Astrocyte (in vitro differentiated cells and primary cell): ENCODE measurements around the gene DNAH9. TPM values are rescaled to one million over a fixed set of nuclear protein-coding genes. Genes with fewer than 3 reads are reported as not detected.

Source experiments
- DNase-seq: peaks from one replicate; pipeline ENCODE4 v3.0.0-alpha.2; 2010; ENCODE audit warnings: low read depth
- FAIRE-seq: peaks from 2 replicates; lab custom pipeline; 2011; peaks lifted over from hg19 to GRCh38; lab: Jason Lieb, UNC
- H2AFZ ChIP-seq: 2 replicates; pipeline ENCODE4 v1.6.0; 2012; ENCODE audit warnings: low read depth, low read length, inconsistent platforms
- H3K27ac ChIP-seq: 2 replicates; pipeline ENCODE4 v1.5.1; 2011; ENCODE audit warnings: low read depth, low read length, inconsistent platforms
- H3K27me3 ChIP-seq: 2 replicates; pipeline ENCODE4 v1.6.0; 2011; ENCODE audit warnings: low read length, inconsistent platforms; ENCODE audit not compliant: insufficient read depth
- H3K36me3 ChIP-seq: 2 replicates; pipeline ENCODE4 v1.5.1; 2011; ENCODE audit warnings: low read length, inconsistent platforms; ENCODE audit not compliant: insufficient read depth
- H3K4me1 ChIP-seq: 2 replicates; pipeline ENCODE4 v1.5.1; 2011; ENCODE audit warnings: low read length, inconsistent platforms; ENCODE audit not compliant: insufficient read depth
- H3K4me2 ChIP-seq: 2 replicates; pipeline ENCODE4 v1.6.0; 2012; ENCODE audit warnings: low read length, inconsistent platforms
- H3K4me3 ChIP-seq: 2 replicates; pipeline ENCODE4 v1.5.1; 2011; ENCODE audit warnings: low read depth, mild to moderate bottlenecking, low read length, inconsistent platforms; ENCODE audit not compliant: insufficient read depth
- H3K79me2 ChIP-seq: 2 replicates; pipeline ENCODE4 v1.6.0; 2012; ENCODE audit warnings: mild to moderate bottlenecking, low read length, inconsistent platforms; ENCODE audit not compliant: insufficient read depth
- H3K9ac ChIP-seq: 2 replicates; pipeline ENCODE4 v1.6.0; 2012; ENCODE audit warnings: mild to moderate bottlenecking, low read length, inconsistent platforms
- H3K9me3 ChIP-seq: 2 replicates; pipeline ENCODE4 v1.5.1; 2012; ENCODE audit warnings: low read depth, mild to moderate bottlenecking, low read length, inconsistent platforms; ENCODE audit not compliant: insufficient read depth
- H4K20me1 ChIP-seq: 2 replicates; pipeline ENCODE4 v1.6.0; 2012; ENCODE audit warnings: low read length, inconsistent platforms; ENCODE audit not compliant: insufficient read depth
- H3K27ac Mint-ChIP-seq: one replicate; pipeline ENCODE4 v1.8.0; 2021; ENCODE audit warnings: mild to moderate bottlenecking, mixed read lengths; ENCODE audit not compliant: unreplicated experiment
- H3K27me3 Mint-ChIP-seq: one replicate; pipeline ENCODE4 v1.8.0; 2021; ENCODE audit warnings: low read depth, mixed read lengths; ENCODE audit not compliant: unreplicated experiment
- H3K36me3 Mint-ChIP-seq: one replicate; pipeline ENCODE4 v1.8.0; 2021; ENCODE audit warnings: low read depth, mixed read lengths; ENCODE audit not compliant: unreplicated experiment
- H3K4me1 Mint-ChIP-seq: one replicate; pipeline ENCODE4 v1.8.0; 2021; ENCODE audit warnings: low read depth, mixed read lengths; ENCODE audit not compliant: unreplicated experiment
- H3K4me3 Mint-ChIP-seq: one replicate; pipeline ENCODE4 v1.8.0; 2021; ENCODE audit warnings: mild to moderate bottlenecking, moderate library complexity, mixed read lengths; ENCODE audit not compliant: unreplicated experiment
- H3K9me3 Mint-ChIP-seq: one replicate; pipeline ENCODE4 v1.8.0; 2021; ENCODE audit warnings: mild to moderate bottlenecking, mixed read lengths; ENCODE audit not compliant: unreplicated experiment
- CTCF ChIP-seq: IDR thresholded peaks from 2 replicates; pipeline ENCODE4 v1.5.1; 2011; ENCODE audit warnings: low read depth, mild to moderate bottlenecking, inconsistent platforms, low read length, moderate library complexity; ENCODE audit not compliant: insufficient read depth
- EZH2 ChIP-seq: IDR thresholded peaks from 2 replicates; pipeline ENCODE4 v1.6.1; 2012; ENCODE audit warnings: mild to moderate bottlenecking, low read length, inconsistent platforms; ENCODE audit not compliant: insufficient read depth
- total RNA-seq: library from RNA; stranded (reverse); gene quantifications from 2 replicates; pipeline ENCODE4 v1.2.1, GENCODE V29; 2021

DNAH9 gene
- total RNA-seq, 1 donor from 2014 or later: not detected

- Mint-ChIP-seq H3K9me3 (peaks cover 14% of the 10 kb centered on the region), H3K4me1 (no peaks in the 10 kb centered on the region), H3K36me3 (no peaks in the 10 kb centered on the region), H3K27ac (no peak overlapping the region), H3K4me3 (no peak overlapping the region), H3K27me3 (no peaks in the 10 kb centered on the region)
- H3K4me3 ChIP-seq: no peak overlapping the region
- H3K27ac ChIP-seq: no peak overlapping the region
- peaks cover 3% of the 10 kb centered on the region for H3K4me1 ChIP-seq
- no peaks in the 10 kb centered on the region for H3K79me2 ChIP-seq
- no peaks in the 10 kb centered on the region for H3K27me3 ChIP-seq
- no peak for TF ChIP-seq CTCF
- no peak for TF ChIP-seq EZH2
- no peak overlapping the region for H3K9ac ChIP-seq
- peaks cover 2% of the 10 kb centered on the region for H3K9me3 ChIP-seq
- no peaks in the 10 kb centered on the region for H3K36me3 ChIP-seq
- H3K4me2 ChIP-seq: no peak overlapping the region
- DNase-seq: peak; percentile 24
- FAIRE-seq: no peak
- no peaks in the 10 kb centered on the region for H4K20me1 ChIP-seq
- H2AFZ ChIP-seq: no peak overlapping the region
Measured at GRCh38 chr17:11950771-11951519, 352.7 kb downstream of the DNAH9 start.

- no peak for TF ChIP-seq EZH2
- no peak for TF ChIP-seq CTCF
- FAIRE-seq (no peak), DNase-seq (no peak)
- Histone ChIP-seq H2AFZ (no peak overlapping the region), H3K27ac (no peak overlapping the region), H3K9ac (no peak overlapping the region), H3K9me3 (peaks cover 2% of the 10 kb centered on the region), H3K4me3 (no peak overlapping the region), H4K20me1 (no peaks in the 10 kb centered on the region), H3K79me2 (no peaks in the 10 kb centered on the region), H3K36me3 (no peaks in the 10 kb centered on the region), H3K4me1 (peaks cover 3% of the 10 kb centered on the region), H3K27me3 (no peaks in the 10 kb centered on the region), H3K4me2 (no peak overlapping the region)
- Mint-ChIP-seq H3K9me3 (peaks cover 14% of the 10 kb centered on the region), H3K4me3 (no peak overlapping the region), H3K36me3 (no peaks in the 10 kb centered on the region), H3K27ac (no peak overlapping the region), H3K4me1 (no peaks in the 10 kb centered on the region), H3K27me3 (no peaks in the 10 kb centered on the region)
Measured at GRCh38 chr17:11952610-11953009, 354.3 kb downstream of the DNAH9 start.

GRCh38 chr17:11953924-11954323 is 355.7 kb downstream of the DNAH9 start:
- no peaks in the 10 kb centered on the region for H3K27me3 Mint-ChIP-seq
- peaks cover 2% of the 10 kb centered on the region for H3K9me3 ChIP-seq

More at GRCh38 chr17:11953924-11954323, 355.7 kb downstream of the DNAH9 start:
- no peak overlapping the region for H3K27ac ChIP-seq
- no peak overlapping the region for H3K27ac Mint-ChIP-seq
- H3K36me3 ChIP-seq: no peaks in the 10 kb centered on the region
- no peak overlapping the region for H2AFZ ChIP-seq
- H3K36me3 Mint-ChIP-seq: no peaks in the 10 kb centered on the region
- FAIRE-seq: no peak
- H3K9ac ChIP-seq: no peak overlapping the region
- TF ChIP-seq CTCF (no peak), EZH2 (no peak)
- H3K4me1 ChIP-seq: no peaks in the 10 kb centered on the region
- no peaks in the 10 kb centered on the region for H3K4me1 Mint-ChIP-seq
- no peak overlapping the region for H3K4me2 ChIP-seq
- no peaks in the 10 kb centered on the region for H3K27me3 ChIP-seq
- H3K79me2 ChIP-seq: no peaks in the 10 kb centered on the region
- H3K4me3 ChIP-seq: no peak overlapping the region
- DNase-seq: no peak
- H3K4me3 Mint-ChIP-seq: no peak overlapping the region
- H4K20me1 ChIP-seq: no peaks in the 10 kb centered on the region
- H3K9me3 Mint-ChIP-seq: peaks cover 11% of the 10 kb centered on the region
